K562 (cell line): ENCODE data around the gene TMEM132D. TPM values are rescaled to one million over a fixed set of nuclear protein-coding genes. Genes with fewer than 3 reads are reported as not detected.

ENCODE experiments used
- ATAC-seq: fragments of 200-7000 bp; cut with Tn5 transposase; 3 replicates; pipeline ENCODE4 v1.9.1; 2020; ENCODE audit warnings: moderate library complexity
- BruUV-seq: library from RNA; stranded (reverse); fragments of 400-500 nt; replicated peaks from 2 replicates; lab custom pipeline; 2021; lab: Mats Ljungman, UMichigan
- CTCF ChIA-PET: fragments of 300-600 bp; formaldehyde crosslinking; extraction: SDS; loops from one replicate; lab custom pipeline; 2021; ENCODE audit warnings: low intra/inter-chr PET ratio; lab: Yijun Ruan, JAX
- POLR2A ChIA-PET: fragments of 300-600, 350-650 bp; sonication (Branson Sonifier 250); formaldehyde crosslinking; extraction: SDS; loops from one replicate; lab custom pipeline; 2021; ENCODE audit warnings: antibody characterized with exemption, inconsistent platforms; lab: Yijun Ruan, JAX
- DNase-seq, 4 experiments: peaks; one replicate each; pipeline versions ENCODE4 v3.0.0 to v3.0.0-alpha.2; 2011 to 2018; ENCODE audit warnings: low spot score in 3 of 4, mixed read lengths in 3 of 4; ENCODE audit errors: extremely low read depth in 1 of 4
- FAIRE-seq: peaks from 2 replicates; lab custom pipeline; 2011; peaks lifted over from hg19 to GRCh38; lab: Jason Lieb, UNC
- H2AFZ ChIP-seq: 2 replicates; pipeline ENCODE4 v1.6.0; 2011; ENCODE audit warnings: low read depth, low read length, control low read depth, inconsistent platforms
- H3K27ac ChIP-seq: fragments of 200-600 bp; 3 replicates; pipeline ENCODE4 v1.8.0; 2011; ENCODE audit warnings: low read depth, mild to moderate bottlenecking, control low read depth, inconsistent platforms, low read length, moderate library complexity, mixed read lengths; ENCODE audit errors: extremely low read depth
- H3K27me3 ChIP-seq, 2 experiments: fragments of 300-600 bp in 1 of 2; 2 replicates in 1 of 2; 3 replicates in 1 of 2; pipeline versions ENCODE4 v1.6.0 to v1.8.0; 2011; ENCODE audit warnings: inconsistent platforms in 2 of 2, low read length in 2 of 2, mild to moderate bottlenecking in 1 of 2, mixed read lengths in 1 of 2, moderate library complexity in 1 of 2; ENCODE audit not compliant: control insufficient read depth in 2 of 2, insufficient read depth in 2 of 2
- H3K36me3 ChIP-seq: fragments of 300-600 bp; 3 replicates; pipeline ENCODE4 v1.8.0; 2011; ENCODE audit warnings: mild to moderate bottlenecking, low read length, inconsistent platforms; ENCODE audit not compliant: control insufficient read depth, insufficient read depth
- H3K4me1 ChIP-seq, 2 experiments: fragments of 200-600 bp in 1 of 2; replicated peaks in 1 of 2; 2 replicates in 1 of 2; 3 replicates in 1 of 2; pipeline versions ENCODE4 v1.5.1 to v1.8.0; 2011; ENCODE audit warnings: inconsistent platforms in 2 of 2, low read length in 2 of 2, mild to moderate bottlenecking in 1 of 2, mixed read lengths in 1 of 2, moderate library complexity in 1 of 2; ENCODE audit not compliant: control insufficient read depth in 2 of 2, insufficient read depth in 2 of 2
- H3K4me2 ChIP-seq: 2 replicates; pipeline ENCODE4 v1.6.1; 2011; ENCODE audit warnings: low read length, control low read depth, inconsistent platforms, mixed read lengths; ENCODE audit not compliant: insufficient read depth
- H3K4me3 ChIP-seq: fragments of 200-600 bp; sonication (generic), shearing (Covaris generic); 2 replicates; pipeline ENCODE4 v1.5.1; 2016; ENCODE audit warnings: control low read depth, inconsistent platforms
- H3K79me2 ChIP-seq: fragments of 200-600 bp; 3 replicates; pipeline ENCODE4 v1.8.0; 2011; ENCODE audit warnings: low read length, inconsistent platforms; ENCODE audit not compliant: control insufficient read depth, insufficient read depth
- H3K9ac ChIP-seq, 2 experiments: 2 replicates each; pipeline versions ENCODE4 v1.6.0 to v1.6.1; 2011; ENCODE audit warnings: low read depth in 2 of 2, low read length in 2 of 2, control low read depth in 1 of 2, inconsistent platforms in 1 of 2, mild to moderate bottlenecking in 1 of 2, mixed read lengths in 1 of 2; ENCODE audit not compliant: insufficient read depth in 1 of 2
- H3K9me1 ChIP-seq: one replicate; pipeline ENCODE4 v1.6.0; 2011; ENCODE audit warnings: inconsistent platforms, mild to moderate bottlenecking, low read length, moderate library complexity; ENCODE audit not compliant: control insufficient read depth, insufficient read depth
- H3K9me3 ChIP-seq: replicated peaks from 2 replicates; pipeline ENCODE4 v1.5.1; 2011; ENCODE audit warnings: low read depth, low read length, inconsistent platforms; ENCODE audit not compliant: control insufficient read depth, insufficient read depth
- H4K20me1 ChIP-seq: replicated peaks from 2 replicates; pipeline ENCODE4 v1.6.1; 2011; ENCODE audit warnings: low read length, inconsistent platforms, mixed read lengths; ENCODE audit not compliant: control insufficient read depth, insufficient read depth
- ARID1B ChIP-seq: fragments of 450-650 bp; IDR thresholded peaks from 2 replicates; pipeline ENCODE4 v1.6.1; 2016; ENCODE audit warnings: antibody characterized with exemption, mild to moderate bottlenecking, inconsistent platforms
- CHD7 ChIP-seq: fragments of 200-600 bp; sonication (generic); IDR thresholded peaks from one replicate; pipeline ENCODE4 v1.6.1; 2012; ENCODE audit warnings: mild to moderate bottlenecking, low read depth, low read length, inconsistent platforms
- FOXJ3 ChIP-seq: sonication (generic); formaldehyde crosslinking; IDR thresholded peaks from 2 replicates; pipeline ENCODE4 v1.4.0; 2020; ENCODE audit warnings: mild to moderate bottlenecking, missing genetic modification reagents
- HOMEZ ChIP-seq: fragments of 250-450 bp; sonication (Bioruptor Pico); IDR thresholded peaks from 2 replicates; pipeline ENCODE4 v1.4.0; 2020; ENCODE audit warnings: mild to moderate bottlenecking, moderate library complexity
- RBM14 ChIP-seq: fragments of 200-400 bp; formaldehyde crosslinking; IDR thresholded peaks from 2 replicates; pipeline ENCODE4 v1.6.1; 2018; ENCODE audit warnings: low read depth, mild to moderate bottlenecking, low read length, moderate library complexity, borderline replicate concordance; ENCODE audit not compliant: insufficient read depth
- TCF3 ChIP-seq: sonication (generic); formaldehyde crosslinking; IDR thresholded peaks from 2 replicates; pipeline ENCODE4 v1.4.0; 2020; ENCODE audit warnings: mild to moderate bottlenecking, missing genetic modification reagents
- TCF7L2 ChIP-seq: fragments of 150-350 bp; IDR thresholded peaks from 2 replicates; pipeline ENCODE4 v1.6.1; 2016; ENCODE audit warnings: low read depth, mild to moderate bottlenecking, low read length, moderate library complexity
- ZNF282 ChIP-seq: sonication (generic); formaldehyde crosslinking; IDR thresholded peaks from 2 replicates; pipeline ENCODE4 v1.8.1; 2023; ENCODE audit warnings: missing genetic modification reagents
- ZNF316 ChIP-seq: fragments of 450-650 bp; IDR thresholded peaks from 2 replicates; pipeline ENCODE4 v1.6.1; 2016
- WGBS: fragments of 100-300 bp; shearing (Covaris generic); methylation state at CpG from one replicate; pipeline ENCODE4 v1.1.6; 2016; ENCODE audit warnings: low coverage, mixed read lengths; ENCODE audit not compliant: insufficient coverage; ENCODE audit errors: missing lambda C conversion rate; 5-methylcytosine and 5-hydroxymethylcytosine counted together
- in situ Hi-C: fragments of 300-500 bp; cut with MboI; formaldehyde crosslinking; loops from 4 replicates; pipeline ENCODE4 v1.15.0; 2018; ENCODE audit warnings: inconsistent platforms, mixed read lengths
- intact Hi-C: fragments of 100-400 bp; cut with micrococcal nuclease; formaldehyde crosslinking; loops from 2 replicates; pipeline ENCODE4 v1.14.2; 2022
- polyA plus RNA-seq, 8 experiments: library from polyadenylated mRNA; depleted of rRNA in 4 of 8; stranded (reverse) in 5 of 8; unstranded in 3 of 8; fragments of >200 nt; fragmentation: Nextera tagmentation in 2 of 8; fragmentation: Illumina TruSeq in 1 of 8; extraction: Ambion mirVana in 2 of 8; extraction: Trizol in 1 of 8; gene quantifications; 2 replicates each; pipeline versions ENCODE4 v1.2.1 to v1.2.3, GENCODE V29; 2011 to 2014; ENCODE audit warnings: inconsistent platforms in 1 of 8, missing spikeins in 1 of 8
- total RNA-seq, 7 experiments: library from RNA; depleted of rRNA in 6 of 7; stranded (reverse); fragments of >200 nt in 6 of 7; fragmentation: Illumina TruSeq in 2 of 7; extraction: Trizol in 2 of 7; gene quantifications; 2 replicates each; pipeline versions ENCODE4 v1.2.1 to v1.2.3, GENCODE V29; 2011 to 2021; ENCODE audit warnings: low replicate concordance in 1 of 7

Gene TMEM132D
- total and polyA plus RNA-seq, 9 of the 15 experiments (the other 6 are each of a cell fraction or from before 2014, with no cell fraction given): not detected

GRCh38 chr12:129928643-129929042, 24.8 kb upstream of the TMEM132D start:
- intact Hi-C loops: no loop called here
- H3K9me3 ChIP-seq: no peaks in the 10 kb centered on the region
- no TSS peak for BruUV-seq
- no peaks in the 10 kb centered on the region for H3K27me3 ChIP-seq
- POLR2A ChIA-PET: no interaction called here
- no peaks in the 10 kb centered on the region for H3K79me2 ChIP-seq
- no peak overlapping the region for H2AFZ ChIP-seq
- H3K4me2 ChIP-seq: no peak overlapping the region
- no peaks in the 10 kb centered on the region for H4K20me1 ChIP-seq
- no peak for DNase-seq
- H3K9me1 ChIP-seq: no peaks in the 10 kb centered on the region
- no peak for ATAC-seq
- FAIRE-seq: no peak
- 2% methylated on average over 4 of the region's 4 CpGs for WGBS
- no peak overlapping the region for H3K4me3 ChIP-seq
- H3K36me3 ChIP-seq: no peaks in the 10 kb centered on the region
- no peak overlapping the region for H3K9ac ChIP-seq
- in situ Hi-C loops: no loop called here
- CTCF ChIA-PET: no interaction called here
- H3K27ac ChIP-seq: no peak overlapping the region
- H3K4me1 ChIP-seq: no peaks in the 10 kb centered on the region
- TF ChIP-seq ZNF316 (peak; percentile 62), ARID1B (no peak), CHD7 (no peak), TCF3 (no peak), ZNF282 (no peak), FOXJ3 (CRISPR knock-in tag) (no peak), TCF7L2 (no peak), RBM14 (no peak), HOMEZ (CRISPR knock-in tag) (no peak)
